ENCODE measurements around the gene ZNF770. TPM values are rescaled to one million over a fixed set of nuclear protein-coding genes. Genes with fewer than 3 reads are reported as not detected.

The ZNF770 gene
- total RNA-seq, 1 experiment from 2014 or later: 34.0 TPM

GRCh38 chr15:35007397-35007796, 19.3 kb upstream of the ZNF770 start:
- no peaks in the 10 kb centered on the region for H3K36me3 ChIP-seq (ENCODE audit: low read depth)
- H3K4me1 ChIP-seq (replicated peaks; ENCODE audit: insufficient read depth): no peaks in the 10 kb centered on the region
- TF ChIP-seq CTCF (conservative IDR thresholded peaks at IDR 0.05) (no peak), EZH2 (IDR thresholded peaks at IDR 0.05; ENCODE audit: low read depth) (no peak)
- intact Hi-C loops (cut with micrococcal nuclease; ENCODE audit: unreplicated experiment): no loop called here
- H3F3A ChIP-seq (ENCODE audit: insufficient read depth, low read depth): no peaks in the 10 kb centered on the region
- CTCF ChIA-PET: no interaction called here
- no peaks in the 10 kb centered on the region for H3K9me2 ChIP-seq (ENCODE audit: insufficient read depth)
- H3K4me3 ChIP-seq: no peak overlapping the region
- H3K27me3 ChIP-seq (ENCODE audit: insufficient read depth, low read depth): no peaks in the 10 kb centered on the region
- no peak for DNase-seq
- POLR2A ChIA-PET (ENCODE audit: unreplicated experiment): interaction anchor here (0.5 kb wide), 1 partner anchor 313 kb away, joined by 10 read pairs; no protein-coding TSS in a partner anchor
- no TSS peak for BruUV-seq (replicated peaks)
- H3K27ac ChIP-seq: no peak overlapping the region
- no peaks in the 10 kb centered on the region for H3K9me3 ChIP-seq (ENCODE audit: insufficient read depth, low read depth)
- H3K79me2 ChIP-seq (ENCODE audit: low read depth): no peaks in the 10 kb centered on the region
- H4K20me1 ChIP-seq (ENCODE audit: insufficient read depth): no peaks in the 10 kb centered on the region
- H2AFZ ChIP-seq: no peak overlapping the region
- no peak overlapping the region for H3K4me2 ChIP-seq

- no peak overlapping the region for H3K4me3 ChIP-seq
- BruUV-seq (replicated peaks): no TSS peak
- intact Hi-C loops (cut with micrococcal nuclease; ENCODE audit: unreplicated experiment): no loop called here
Measured at GRCh38 chr15:35005933-35006332, 17.8 kb upstream of the ZNF770 start.

GRCh38 chr15:35003928-35004327, 15.8 kb upstream of the ZNF770 start:
- ChIA-PET CTCF (no interaction called here), POLR2A (ENCODE audit: unreplicated experiment) (interaction anchor here (0.6 kb wide), 1 partner anchor 136 kb away, joined by 4 read pairs; no protein-coding TSS in a partner anchor)
- H3K79me2 ChIP-seq (ENCODE audit: low read depth): no peaks in the 10 kb centered on the region
- no peak for DNase-seq
- no peaks in the 10 kb centered on the region for H3K9me2 ChIP-seq (ENCODE audit: insufficient read depth)
- H3K4me2 ChIP-seq: no peak overlapping the region
- TF ChIP-seq EZH2 (IDR thresholded peaks at IDR 0.05; ENCODE audit: low read depth): no peak
- TF ChIP-seq CTCF (conservative IDR thresholded peaks at IDR 0.05): no peak
- no peak overlapping the region for H3K27ac ChIP-seq
- intact Hi-C loops (cut with micrococcal nuclease; ENCODE audit: unreplicated experiment): no loop called here
- no peaks in the 10 kb centered on the region for H3K27me3 ChIP-seq (ENCODE audit: insufficient read depth, low read depth)
- no peaks in the 10 kb centered on the region for H4K20me1 ChIP-seq (ENCODE audit: insufficient read depth)
- no TSS peak for BruUV-seq (replicated peaks)
- H2AFZ ChIP-seq: no peak overlapping the region
- H3F3A ChIP-seq (ENCODE audit: insufficient read depth, low read depth): peaks cover 11% of the 10 kb centered on the region; the same call in 1 of the 2 replicates
- no peaks in the 10 kb centered on the region for H3K9me3 ChIP-seq (ENCODE audit: insufficient read depth, low read depth)
- no peak overlapping the region for H3K4me3 ChIP-seq
- H3K4me1 ChIP-seq (replicated peaks; ENCODE audit: insufficient read depth): 0 out of 2 replicates have a peak, but pooled peaks cover 8% of the 10 kb centered on the region
- no peaks in the 10 kb centered on the region for H3K36me3 ChIP-seq (ENCODE audit: low read depth)

More at GRCh38 chr15:35005933-35006332, 17.8 kb upstream of the ZNF770 start:
- no peaks in the 10 kb centered on the region for H3K4me1 ChIP-seq (replicated peaks; ENCODE audit: insufficient read depth)
- no peak overlapping the region for H3K27ac ChIP-seq
- no peaks in the 10 kb centered on the region for H3K9me2 ChIP-seq (ENCODE audit: insufficient read depth)
- no peaks in the 10 kb centered on the region for H3K27me3 ChIP-seq (ENCODE audit: insufficient read depth, low read depth)
- no peak for DNase-seq
- TF ChIP-seq CTCF (conservative IDR thresholded peaks at IDR 0.05): no peak
- H3K4me2 ChIP-seq: no peak overlapping the region
- no peaks in the 10 kb centered on the region for H3F3A ChIP-seq (ENCODE audit: insufficient read depth, low read depth)
- no peaks in the 10 kb centered on the region for H3K36me3 ChIP-seq (ENCODE audit: low read depth)
- POLR2A ChIA-PET (ENCODE audit: unreplicated experiment): no interaction called here
- CTCF ChIA-PET: interaction anchor here (0.6 kb wide), 1 partner anchor 221 kb away, joined by 3 read pairs; no protein-coding TSS in a partner anchor
- H3K79me2 ChIP-seq (ENCODE audit: low read depth): no peaks in the 10 kb centered on the region
- no peaks in the 10 kb centered on the region for H3K9me3 ChIP-seq (ENCODE audit: insufficient read depth, low read depth)
- H2AFZ ChIP-seq: no peak overlapping the region
- H4K20me1 ChIP-seq (ENCODE audit: insufficient read depth): no peaks in the 10 kb centered on the region

All from PC-9 (cell line).